Upper lobe of left lung (tissue), 4 donors: Measurements from ENCODE around the gene LTN1.

Experiments
- POLR2A ChIP-seq, 4 donors: fragments of 450-650 bp; IDR thresholded peaks; one replicate each; pipeline ENCODE4 v1.5.1; 2016 to 2017; ENCODE audit warnings: antibody characterized with exemption in 4 of 4, mild to moderate bottlenecking in 2 of 4
- POLR2AphosphoS5 ChIP-seq, 2 donors: sonication (generic); formaldehyde crosslinking; IDR thresholded peaks; one replicate each; pipeline ENCODE4 v1.5.1; 2017; ENCODE audit warnings: antibody characterized with exemption in 2 of 2
- TF ChIP-seq, protein P1 (sequence below), 6 experiments: fragments of 450-650 bp in 4 of 6; fragments of 200-600 bp in 2 of 6; sonication (generic) in 2 of 6; IDR thresholded peaks; one replicate each; pipeline ENCODE4 v1.5.1; 2016 to 2019; ENCODE audit warnings: antibody characterized with exemption in 6 of 6

DNA sequence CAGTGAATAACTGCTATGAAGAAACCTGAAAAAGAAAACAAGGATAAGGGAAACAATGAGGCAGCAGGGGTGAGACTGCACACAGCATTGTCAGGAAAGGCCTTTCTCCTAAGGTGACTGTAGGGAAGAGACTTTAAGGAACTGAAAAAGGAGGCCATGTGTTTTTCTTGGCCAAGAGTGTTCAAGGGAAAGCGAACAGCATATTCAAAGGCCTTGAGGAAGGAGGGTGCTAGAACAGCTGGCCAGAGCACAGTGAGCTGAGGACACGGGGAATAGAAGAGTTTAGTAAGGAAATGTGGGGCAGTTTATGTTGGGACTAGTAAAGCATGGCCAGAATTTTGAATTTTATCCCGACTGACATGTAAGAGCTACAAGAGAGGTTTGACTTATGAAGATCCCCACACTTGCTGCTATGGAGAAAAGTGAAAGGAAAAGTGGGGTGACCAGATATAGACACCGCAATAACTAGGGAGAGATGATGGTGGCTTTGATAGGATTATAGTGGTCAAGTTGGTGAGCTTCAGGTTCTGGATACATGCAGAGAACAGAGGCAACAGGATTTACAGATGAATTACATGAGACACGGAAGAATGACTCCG, 25.1 kb upstream of the LTN1 start:
- TF ChIP-seq POLR2AphosphoS5 (IDR thresholded peaks at IDR 0.05) (no peak), POLR2A (IDR thresholded peaks at IDR 0.05) (no peak)
- TF ChIP-seq, protein P1, sequence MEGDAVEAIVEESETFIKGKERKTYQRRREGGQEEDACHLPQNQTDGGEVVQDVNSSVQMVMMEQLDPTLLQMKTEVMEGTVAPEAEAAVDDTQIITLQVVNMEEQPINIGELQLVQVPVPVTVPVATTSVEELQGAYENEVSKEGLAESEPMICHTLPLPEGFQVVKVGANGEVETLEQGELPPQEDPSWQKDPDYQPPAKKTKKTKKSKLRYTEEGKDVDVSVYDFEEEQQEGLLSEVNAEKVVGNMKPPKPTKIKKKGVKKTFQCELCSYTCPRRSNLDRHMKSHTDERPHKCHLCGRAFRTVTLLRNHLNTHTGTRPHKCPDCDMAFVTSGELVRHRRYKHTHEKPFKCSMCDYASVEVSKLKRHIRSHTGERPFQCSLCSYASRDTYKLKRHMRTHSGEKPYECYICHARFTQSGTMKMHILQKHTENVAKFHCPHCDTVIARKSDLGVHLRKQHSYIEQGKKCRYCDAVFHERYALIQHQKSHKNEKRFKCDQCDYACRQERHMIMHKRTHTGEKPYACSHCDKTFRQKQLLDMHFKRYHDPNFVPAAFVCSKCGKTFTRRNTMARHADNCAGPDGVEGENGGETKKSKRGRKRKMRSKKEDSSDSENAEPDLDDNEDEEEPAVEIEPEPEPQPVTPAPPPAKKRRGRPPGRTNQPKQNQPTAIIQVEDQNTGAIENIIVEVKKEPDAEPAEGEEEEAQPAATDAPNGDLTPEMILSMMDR (IDR thresholded peaks at IDR 0.05): no peak
